OCI-LY1 (cell line): Measurements from ENCODE around the gene TMEM98.

Experiments
- H2AFZ ChIP-seq: fragments of 200-600 bp; sonication (generic), shearing (Covaris generic); 2 replicates; pipeline ENCODE4 v1.6.0; 2014; ENCODE audit warnings: antibody characterized with exemption, mild to moderate bottlenecking, low read length
- H3F3A ChIP-seq: fragments of 200-600 bp; sonication (generic), shearing (Covaris generic); 2 replicates; pipeline ENCODE4 v1.6.0; 2014; ENCODE audit warnings: mild to moderate bottlenecking, antibody characterized with exemption, low read length, moderate library complexity; ENCODE audit not compliant: insufficient read depth
- H3K27ac ChIP-seq: fragments of 200-600 bp; sonication (generic); 2 replicates; pipeline ENCODE4 v1.5.1; 2014; ENCODE audit warnings: low read length, mixed run types, mild to moderate bottlenecking, low read depth; ENCODE audit not compliant: poor library complexity, severe bottlenecking
- H3K27me3 ChIP-seq: fragments of 200-600 bp; sonication (generic); 2 replicates; pipeline ENCODE4 v1.6.0; 2014; ENCODE audit warnings: antibody characterized with exemption, mild to moderate bottlenecking, low read length, moderate library complexity; ENCODE audit not compliant: insufficient read depth
- H3K36me3 ChIP-seq: fragments of 200-600 bp; sonication (generic); 2 replicates; pipeline ENCODE4 v1.6.1; 2014; ENCODE audit warnings: mild to moderate bottlenecking, antibody characterized with exemption, low read length, moderate library complexity, mixed read lengths; ENCODE audit not compliant: insufficient read depth
- H3K4me1 ChIP-seq: fragments of 200-600 bp; sonication (generic); 2 replicates; pipeline ENCODE4 v1.5.1; 2014; ENCODE audit warnings: mild to moderate bottlenecking, low read length, moderate library complexity; ENCODE audit not compliant: insufficient read depth, severe bottlenecking
- H3K4me2 ChIP-seq: fragments of 200-600 bp; sonication (generic), shearing (Covaris generic); 2 replicates; pipeline ENCODE4 v1.6.1; 2014; ENCODE audit warnings: low read length
- H3K4me3 ChIP-seq: fragments of 200-600 bp; sonication (generic); 2 replicates; pipeline ENCODE4 v1.5.1; 2014; ENCODE audit warnings: low read length, low read depth, mild to moderate bottlenecking, mixed read lengths; ENCODE audit not compliant: poor library complexity, severe bottlenecking
- H3K79me2 ChIP-seq: fragments of 200-600 bp; shearing (Covaris generic); 2 replicates; pipeline ENCODE4 v1.6.1; 2016; ENCODE audit warnings: mixed run types, low read length, mixed read lengths; ENCODE audit not compliant: insufficient read depth
- H3K9ac ChIP-seq: fragments of 200-600 bp; sonication (generic), shearing (Covaris generic); 2 replicates; pipeline ENCODE4 v1.6.1; 2014; ENCODE audit warnings: mild to moderate bottlenecking, low read length, mixed read lengths
- H3K9me2 ChIP-seq: fragments of 200-600 bp; sonication (generic), shearing (Covaris generic); 2 replicates; pipeline ENCODE4 v1.6.1; 2014; ENCODE audit warnings: low read depth, mild to moderate bottlenecking, low read length, mixed read lengths
- H3K9me3 ChIP-seq: fragments of 200-600 bp; shearing (Covaris generic); 2 replicates; pipeline ENCODE4 v1.6.1; 2014; ENCODE audit warnings: low read length, mixed read lengths
- H4K20me1 ChIP-seq: fragments of 200-600 bp; sonication (generic), shearing (Covaris generic); 2 replicates; pipeline ENCODE4 v1.6.0; 2016; ENCODE audit warnings: mild to moderate bottlenecking, low read length; ENCODE audit not compliant: insufficient read depth
- EZH2 ChIP-seq: fragments of 200-600 bp; sonication (generic), shearing (Covaris generic); IDR thresholded peaks from 2 replicates; pipeline ENCODE4 v1.8.0; 2017; ENCODE audit warnings: borderline replicate concordance, mixed run types, mild to moderate bottlenecking, antibody characterized with exemption, low read length, moderate library complexity, mixed read lengths
- TF ChIP-seq, protein P1 (sequence below): fragments of 200-600 bp; sonication (generic), shearing (Covaris generic); IDR thresholded peaks from 2 replicates; pipeline ENCODE4 v1.5.1; 2017; ENCODE audit warnings: mild to moderate bottlenecking, antibody characterized with exemption, low read length, moderate library complexity, mixed read lengths

Gene TMEM98

DNA sequence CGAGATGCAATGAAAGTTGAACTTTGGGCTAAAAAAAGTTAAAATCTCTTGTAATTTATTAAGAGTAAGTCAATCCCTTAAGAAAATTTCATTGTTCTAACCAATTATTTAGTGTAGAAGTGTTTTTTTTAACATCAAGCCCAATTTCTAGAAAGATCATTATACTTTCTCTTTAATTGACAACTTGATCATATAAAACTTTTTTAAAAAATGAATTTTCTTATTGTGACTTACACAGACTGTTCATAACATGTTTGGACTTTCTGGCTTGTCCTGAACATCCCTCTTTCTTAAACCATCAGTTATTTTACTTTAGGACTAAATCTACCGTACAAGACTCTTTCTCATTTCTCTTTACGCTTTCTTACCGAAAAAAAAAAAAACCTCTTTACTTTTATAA lies 26.2 kb upstream of the TMEM98 start:
- Histone ChIP-seq H2AFZ (no peak overlapping the region), H3K9me3 (0 out of 2 replicates have a peak, but pooled peaks cover 2% of the 10 kb centered on the region), H3K9ac (no peak overlapping the region), H3K4me3 (no peak overlapping the region), H3K79me2 (no peaks in the 10 kb centered on the region), H3K4me1 (no peaks in the 10 kb centered on the region), H4K20me1 (no peaks in the 10 kb centered on the region), H3F3A (no peaks in the 10 kb centered on the region), H3K27me3 (no peaks in the 10 kb centered on the region), H3K36me3 (no peaks in the 10 kb centered on the region; the same call in 1 of the 2 replicates), H3K27ac (no peak overlapping the region), H3K9me2 (no peaks in the 10 kb centered on the region), H3K4me2 (no peak overlapping the region)
- TF ChIP-seq, protein P1, sequence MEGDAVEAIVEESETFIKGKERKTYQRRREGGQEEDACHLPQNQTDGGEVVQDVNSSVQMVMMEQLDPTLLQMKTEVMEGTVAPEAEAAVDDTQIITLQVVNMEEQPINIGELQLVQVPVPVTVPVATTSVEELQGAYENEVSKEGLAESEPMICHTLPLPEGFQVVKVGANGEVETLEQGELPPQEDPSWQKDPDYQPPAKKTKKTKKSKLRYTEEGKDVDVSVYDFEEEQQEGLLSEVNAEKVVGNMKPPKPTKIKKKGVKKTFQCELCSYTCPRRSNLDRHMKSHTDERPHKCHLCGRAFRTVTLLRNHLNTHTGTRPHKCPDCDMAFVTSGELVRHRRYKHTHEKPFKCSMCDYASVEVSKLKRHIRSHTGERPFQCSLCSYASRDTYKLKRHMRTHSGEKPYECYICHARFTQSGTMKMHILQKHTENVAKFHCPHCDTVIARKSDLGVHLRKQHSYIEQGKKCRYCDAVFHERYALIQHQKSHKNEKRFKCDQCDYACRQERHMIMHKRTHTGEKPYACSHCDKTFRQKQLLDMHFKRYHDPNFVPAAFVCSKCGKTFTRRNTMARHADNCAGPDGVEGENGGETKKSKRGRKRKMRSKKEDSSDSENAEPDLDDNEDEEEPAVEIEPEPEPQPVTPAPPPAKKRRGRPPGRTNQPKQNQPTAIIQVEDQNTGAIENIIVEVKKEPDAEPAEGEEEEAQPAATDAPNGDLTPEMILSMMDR, result no peak
- no peak for TF ChIP-seq EZH2

GRCh38 chr17:32903774-32904673 lies 23.9 kb upstream of the TMEM98 start:
- Histone ChIP-seq H3K9me3 (0 out of 2 replicates have a peak, but pooled peaks cover 2% of the 10 kb centered on the region), H4K20me1 (no peaks in the 10 kb centered on the region), H3K4me3 (no peak overlapping the region), H3K4me2 (no peak overlapping the region), H3K27me3 (no peaks in the 10 kb centered on the region), H3K27ac (no peak overlapping the region), H3K36me3 (no peaks in the 10 kb centered on the region; the same call in 1 of the 2 replicates), H3K79me2 (no peaks in the 10 kb centered on the region), H3K9me2 (no peaks in the 10 kb centered on the region), H3K9ac (no peak overlapping the region), H2AFZ (no peak overlapping the region), H3K4me1 (no peaks in the 10 kb centered on the region), H3F3A (no peaks in the 10 kb centered on the region)
- no peak for TF ChIP-seq EZH2
- TF ChIP-seq, protein P1, result no peak

- Histone ChIP-seq H3K9ac (no peak overlapping the region), H3K4me3 (no peak overlapping the region), H3K36me3 (no peaks in the 10 kb centered on the region; the same call in 1 of the 2 replicates), H3F3A (no peaks in the 10 kb centered on the region), H3K27me3 (no peaks in the 10 kb centered on the region), H3K4me2 (no peak overlapping the region), H3K27ac (no peak overlapping the region), H4K20me1 (no peaks in the 10 kb centered on the region), H3K4me1 (no peaks in the 10 kb centered on the region), H3K79me2 (no peaks in the 10 kb centered on the region), H3K9me2 (no peaks in the 10 kb centered on the region), H2AFZ (no peak overlapping the region), H3K9me3 (0 out of 2 replicates have a peak, but pooled peaks cover 2% of the 10 kb centered on the region)
- TF ChIP-seq, protein P1, result no peak
- no peak for TF ChIP-seq EZH2
Observed at GRCh38 chr17:32904891-32905290, 23.1 kb upstream of the TMEM98 start.
